Neural cell (in vitro differentiated cells): ENCODE data around the gene ANK2. TPM values are rescaled to one million over a fixed set of nuclear protein-coding genes. Genes with fewer than 3 reads are reported as not detected.

Source experiments
- H2AFZ ChIP-seq: fragments of 200-600, 300-800 bp; sonication (generic), shearing (Covaris generic); 2 replicates; pipeline ENCODE4 v1.6.0; 2014; ENCODE audit warnings: low read depth, mild to moderate bottlenecking, antibody characterized with exemption, low read length, moderate library complexity
- H3F3A ChIP-seq: fragments of 200-600 bp; shearing (Covaris generic); 2 replicates; pipeline ENCODE4 v1.6.1; 2016; ENCODE audit warnings: mild to moderate bottlenecking, moderate library complexity, mixed read lengths, antibody characterized with exemption, low read length; ENCODE audit not compliant: insufficient read depth, poor library complexity, severe bottlenecking
- H3K27ac ChIP-seq: fragments of 200-600, 300-800 bp; sonication (generic), shearing (Covaris generic); 2 replicates; pipeline ENCODE4 v1.5.1; 2014; ENCODE audit warnings: mild to moderate bottlenecking, low read length, moderate library complexity
- H3K27me3 ChIP-seq: fragments of 300-800, 200-600 bp; sonication (generic), shearing (Covaris generic); 2 replicates; pipeline ENCODE4 v1.6.0; 2014; ENCODE audit warnings: mild to moderate bottlenecking, low read depth, low read length, moderate library complexity; ENCODE audit not compliant: insufficient read depth
- H3K36me3 ChIP-seq: fragments of 300-800, 200-600 bp; sonication (generic), shearing (Covaris generic); 2 replicates; pipeline ENCODE4 v1.5.1; 2014; ENCODE audit warnings: mild to moderate bottlenecking, antibody characterized with exemption, low read length, moderate library complexity; ENCODE audit not compliant: insufficient read depth
- H3K4me2 ChIP-seq: fragments of 300-800, 200-600 bp; sonication (generic), shearing (Covaris generic); 2 replicates; pipeline ENCODE4 v1.6.0; 2014; ENCODE audit warnings: mild to moderate bottlenecking, low read length
- H3K4me3 ChIP-seq: fragments of 300-800, 200-600 bp; sonication (generic), shearing (Covaris generic); 2 replicates; pipeline ENCODE4 v1.5.1; 2014; ENCODE audit warnings: mild to moderate bottlenecking, low read length, moderate library complexity
- H3K79me2 ChIP-seq: fragments of 200-600 bp; shearing (Covaris generic); replicated peaks from 2 replicates; pipeline ENCODE4 v1.6.0; 2014; ENCODE audit warnings: mild to moderate bottlenecking, low read length, moderate library complexity; ENCODE audit not compliant: insufficient read depth
- H3K9ac ChIP-seq: fragments of 300-800, 200-600 bp; sonication (generic), shearing (Covaris generic); 2 replicates; pipeline ENCODE4 v1.6.1; 2016; ENCODE audit warnings: mild to moderate bottlenecking, low read length, mixed read lengths
- H3K9me2 ChIP-seq: fragments of 200-600 bp; shearing (Covaris generic); 2 replicates; pipeline ENCODE4 v1.6.1; 2016; ENCODE audit warnings: mild to moderate bottlenecking, low read length, mixed read lengths; ENCODE audit not compliant: insufficient read depth
- H3K9me3 ChIP-seq: fragments of 200-600, 300-800 bp; sonication (generic), shearing (Covaris generic); 2 replicates; pipeline ENCODE4 v1.6.1; 2016; ENCODE audit warnings: mild to moderate bottlenecking, mixed run types, low read length, moderate library complexity, mixed read lengths
- H4K20me1 ChIP-seq: fragments of 200-600 bp; shearing (Covaris generic); 2 replicates; pipeline ENCODE4 v1.6.1; 2016; ENCODE audit warnings: mild to moderate bottlenecking, mixed run types; ENCODE audit not compliant: insufficient read depth
- CTCF ChIP-seq: fragments of 450-650 bp; IDR thresholded peaks from 2 replicates; pipeline ENCODE4 v1.5.1; 2014; ENCODE audit warnings: antibody characterized with exemption, mild to moderate bottlenecking, moderate library complexity; ENCODE audit not compliant: poor library complexity, severe bottlenecking
- EP300 ChIP-seq: fragments of 450-650 bp; conservative IDR thresholded peaks from 2 replicates; pipeline ENCODE4 v1.6.1; 2014; ENCODE audit warnings: antibody characterized with exemption, mild to moderate bottlenecking, moderate library complexity; ENCODE audit not compliant: poor library complexity, severe bottlenecking
- EZH2 ChIP-seq: fragments of 200-600, 300-800 bp; shearing (Covaris generic), sonication (generic); IDR thresholded peaks from 2 replicates; pipeline ENCODE4 v1.6.1; 2014; ENCODE audit warnings: antibody characterized with exemption, low read length, borderline replicate concordance, mild to moderate bottlenecking; ENCODE audit not compliant: insufficient read depth, poor library complexity, severe bottlenecking
- MXI1 ChIP-seq: fragments of 450-650 bp; conservative IDR thresholded peaks from 2 replicates; pipeline ENCODE4 v1.6.1; 2014; ENCODE audit warnings: antibody characterized with exemption, mild to moderate bottlenecking; ENCODE audit not compliant: poor library complexity, severe bottlenecking
- POLR2AphosphoS5 ChIP-seq: IDR thresholded peaks from 2 replicates; pipeline ENCODE4 v1.6.1; 2012
- RAD21 ChIP-seq: fragments of 450-650 bp; conservative IDR thresholded peaks from 2 replicates; pipeline ENCODE4 v1.6.1; 2014; ENCODE audit warnings: antibody characterized with exemption, mild to moderate bottlenecking, moderate library complexity
- REST ChIP-seq: IDR thresholded peaks from 2 replicates; pipeline ENCODE4 v1.6.1; 2012; ENCODE audit warnings: borderline replicate concordance
- SMC3 ChIP-seq: fragments of 450-650 bp; conservative IDR thresholded peaks from 2 replicates; pipeline ENCODE4 v1.6.1; 2014; ENCODE audit warnings: antibody characterized with exemption, mild to moderate bottlenecking, moderate library complexity; ENCODE audit not compliant: poor library complexity
- TAF1 ChIP-seq: IDR thresholded peaks from 2 replicates; pipeline ENCODE4 v1.6.1; 2012; ENCODE audit warnings: low read depth
- polyA plus RNA-seq: library from polyadenylated mRNA; depleted of rRNA; stranded (reverse); fragments of >200 nt; gene quantifications from 2 replicates; pipeline ENCODE4 v1.2.3, GENCODE V29; 2014

Gene ANK2
- polyA plus RNA-seq, 1 donor from 2014 or later: 52.0 TPM

- Histone ChIP-seq H3K36me3 (peaks cover 6% of the 10 kb centered on the region), H3K4me2 (no peak overlapping the region), H3K9me2 (no peaks in the 10 kb centered on the region), H3K79me2 (no peaks in the 10 kb centered on the region), H3K4me3 (no peak overlapping the region), H3F3A (no peaks in the 10 kb centered on the region), H2AFZ (no peak overlapping the region), H4K20me1 (no peaks in the 10 kb centered on the region), H3K27me3 (no peaks in the 10 kb centered on the region), H3K27ac (no peak overlapping the region), H3K9ac (no peak overlapping the region), H3K9me3 (no peaks in the 10 kb centered on the region)
- no peak for TF ChIP-seq EP300
- no peak for TF ChIP-seq EZH2
- TF ChIP-seq CTCF: no peak
- TF ChIP-seq REST: no peak
- no peak for TF ChIP-seq RAD21
- no peak for TF ChIP-seq POLR2AphosphoS5
- TF ChIP-seq MXI1: no peak
- no peak for TF ChIP-seq TAF1
- TF ChIP-seq SMC3: no peak
Observed at GRCh38 chr4:113325876-113326615, 276.6 kb downstream of the ANK2 start.

- TF ChIP-seq POLR2AphosphoS5 (no peak), SMC3 (no peak), EZH2 (no peak), RAD21 (no peak), CTCF (no peak), EP300 (no peak), REST (no peak), MXI1 (no peak), TAF1 (no peak)
- Histone ChIP-seq H2AFZ (no peak overlapping the region), H3K27ac (no peak overlapping the region)
Observed at GRCh38 chr4:113327494-113327893, 278.0 kb downstream of the ANK2 start.

More at GRCh38 chr4:113327494-113327893, 278.0 kb downstream of the ANK2 start:
- H3K79me2 ChIP-seq: no peaks in the 10 kb centered on the region
- no peaks in the 10 kb centered on the region for H4K20me1 ChIP-seq
- H3K9me3 ChIP-seq: no peaks in the 10 kb centered on the region
- H3K4me3 ChIP-seq: no peak overlapping the region
- no peak overlapping the region for H3K9ac ChIP-seq
- H3K36me3 ChIP-seq: peaks cover 8% of the 10 kb centered on the region
- no peaks in the 10 kb centered on the region for H3F3A ChIP-seq
- H3K9me2 ChIP-seq: no peaks in the 10 kb centered on the region
- no peaks in the 10 kb centered on the region for H3K27me3 ChIP-seq
- H3K4me2 ChIP-seq: no peak overlapping the region
